NB4 (cell line): Measurements from ENCODE around the gene PIPOX.

Experiments used
- CTCF ChIP-seq: IDR thresholded peaks from one replicate; pipeline ENCODE4 v1.5.1; 2012; ENCODE audit warnings: low read depth, low read length
- POLR2A ChIP-seq: IDR thresholded peaks from 2 replicates; pipeline ENCODE4 v1.6.1; 2011; ENCODE audit warnings: mild to moderate bottlenecking; ENCODE audit not compliant: insufficient read length; ENCODE audit errors: extremely low read depth

- TF ChIP-seq CTCF, result no peak
- TF ChIP-seq POLR2A, result no peak
Measured at GRCh38 chr17:29050176-29050575, 7.2 kb downstream of the PIPOX start.
